GM23338 (cell line): ENCODE measurements around the gene MAP4. TPM values are rescaled to one million over a fixed set of nuclear protein-coding genes. Genes with fewer than 3 reads are reported as not detected.

Experiments
- ATAC-seq: fragments of 200-7000 bp; cut with Tn5 transposase; 3 replicates; pipeline ENCODE4 v1.9.1; 2020
- DNase-seq: peaks from one replicate; pipeline ENCODE4 v3.0.0-alpha.2; 2015; ENCODE audit warnings: low spot score
- H2AFZ ChIP-seq: fragments of 200-600 bp; sonication (generic); 2 replicates; pipeline ENCODE4 v1.8.0; 2016; ENCODE audit warnings: antibody characterized with exemption, mild to moderate bottlenecking, moderate library complexity
- H3F3A ChIP-seq: fragments of 200-600 bp; sonication (generic); replicated peaks from 2 replicates; pipeline ENCODE4 v1.8.0; 2017; ENCODE audit warnings: antibody characterized with exemption, mixed run types, low read depth
- H3K27ac ChIP-seq: fragments of 200-600 bp; sonication (generic); 2 replicates; pipeline ENCODE4 v1.6.1; 2016; ENCODE audit warnings: low read depth
- H3K27me3 ChIP-seq: fragments of 200-600 bp; sonication (generic); 2 replicates; pipeline ENCODE4 v1.8.0; 2016; ENCODE audit warnings: mild to moderate bottlenecking, mixed run types, moderate library complexity; ENCODE audit not compliant: insufficient read depth
- H3K36me3 ChIP-seq: fragments of 200-600 bp; sonication (generic); 2 replicates; pipeline ENCODE4 v1.8.0; 2016; ENCODE audit warnings: mild to moderate bottlenecking; ENCODE audit not compliant: insufficient read depth
- H3K4me1 ChIP-seq: fragments of 200-600 bp; sonication (generic); 2 replicates; pipeline ENCODE4 v1.8.0; 2016; ENCODE audit warnings: mild to moderate bottlenecking, moderate library complexity; ENCODE audit not compliant: insufficient read depth
- H3K4me2 ChIP-seq: fragments of 200-600 bp; sonication (generic); 2 replicates; pipeline ENCODE4 v1.7.1; 2017; ENCODE audit warnings: mixed run types
- H3K4me3 ChIP-seq: fragments of 200-600 bp; sonication (generic); 2 replicates; pipeline ENCODE4 v1.6.1; 2016; ENCODE audit warnings: mixed run types
- H3K79me2 ChIP-seq: fragments of 200-600 bp; sonication (generic); replicated peaks from 2 replicates; pipeline ENCODE4 v1.8.0; 2017; ENCODE audit warnings: mild to moderate bottlenecking; ENCODE audit not compliant: insufficient read depth
- H3K9me2 ChIP-seq: fragments of 200-600 bp; sonication (generic); 2 replicates; pipeline ENCODE4 v1.8.0; 2017; ENCODE audit not compliant: insufficient read depth
- H4K20me1 ChIP-seq: fragments of 200-600 bp; sonication (generic); replicated peaks from 2 replicates; pipeline ENCODE4 v1.8.0; 2017; ENCODE audit warnings: mild to moderate bottlenecking; ENCODE audit not compliant: insufficient read depth
- H3K27ac Mint-ChIP-seq: 2 replicates; pipeline ENCODE4 v1.8.0; 2020; ENCODE audit warnings: inconsistent platforms, mild to moderate bottlenecking, moderate library complexity, mixed read lengths
- H3K27me3 Mint-ChIP-seq: 3 replicates; pipeline ENCODE4 v1.8.0; 2022; ENCODE audit warnings: low read depth, mild to moderate bottlenecking, moderate library complexity, mixed read lengths, inconsistent platforms; ENCODE audit not compliant: insufficient read depth, poor library complexity
- H3K36me3 Mint-ChIP-seq: 3 replicates; pipeline ENCODE4 v1.8.0; 2021; ENCODE audit warnings: low read depth, mild to moderate bottlenecking, inconsistent platforms, moderate library complexity, mixed read lengths
- H3K4me1 Mint-ChIP-seq: 3 replicates; pipeline ENCODE4 v1.8.0; 2020; ENCODE audit warnings: mild to moderate bottlenecking, inconsistent platforms, mixed read lengths
- H3K4me3 Mint-ChIP-seq: 3 replicates; pipeline ENCODE4 v1.8.0; 2021; ENCODE audit warnings: moderate library complexity, mild to moderate bottlenecking, inconsistent platforms, mixed read lengths
- H3K9me3 Mint-ChIP-seq: 3 replicates; pipeline ENCODE4 v1.8.0; 2020; ENCODE audit warnings: moderate library complexity, mild to moderate bottlenecking, inconsistent platforms, mixed read lengths
- CREB1 ChIP-seq: fragments of 250-450 bp; sonication (Bioruptor Pico); IDR thresholded peaks from 2 replicates; pipeline ENCODE4 v1.5.0; 2020; ENCODE audit warnings: low read depth, mild to moderate bottlenecking, moderate library complexity
- EZH2 ChIP-seq: fragments of 200-600 bp; sonication (generic); IDR thresholded peaks from one replicate; pipeline ENCODE4 v1.8.0; 2017; ENCODE audit warnings: antibody characterized with exemption, mild to moderate bottlenecking, low read depth; ENCODE audit not compliant: unreplicated experiment
- EZH2phosphoT487 ChIP-seq: fragments of 200-600 bp; sonication (generic); IDR thresholded peaks from one replicate; pipeline ENCODE4 v1.8.1; 2018; ENCODE audit warnings: antibody characterized with exemption; ENCODE audit not compliant: unreplicated experiment
- JUNB ChIP-seq: IDR thresholded peaks from one replicate; pipeline ENCODE4 v1.6.1; 2016; ENCODE audit warnings: antibody characterized with exemption; ENCODE audit not compliant: unreplicated experiment
- NANOG ChIP-seq: IDR thresholded peaks from 2 replicates; pipeline ENCODE4 v1.6.1; 2016; ENCODE audit warnings: antibody characterized with exemption, borderline replicate concordance
- POLR2AphosphoS5 ChIP-seq: IDR thresholded peaks from 2 replicates; pipeline ENCODE4 v1.6.1; 2016; ENCODE audit warnings: antibody characterized with exemption, low read depth
- REST ChIP-seq: IDR thresholded peaks from one replicate; pipeline ENCODE4 v1.6.1; 2018; ENCODE audit warnings: antibody characterized with exemption; ENCODE audit not compliant: unreplicated experiment
- STAT1 ChIP-seq: IDR thresholded peaks from one replicate; pipeline ENCODE4 v1.6.1; 2016; ENCODE audit warnings: antibody characterized with exemption; ENCODE audit not compliant: unreplicated experiment
- ZNF114 ChIP-seq: fragments of 250-450 bp; sonication (Bioruptor Pico); IDR thresholded peaks from 2 replicates; pipeline ENCODE4 v1.5.0; 2020; ENCODE audit warnings: mild to moderate bottlenecking, moderate library complexity
- ZNF331 ChIP-seq: fragments of 250-450 bp; sonication (Bioruptor Pico); IDR thresholded peaks from 2 replicates; pipeline ENCODE4 v1.5.0; 2020; ENCODE audit warnings: low read depth, mild to moderate bottlenecking, moderate library complexity
- polyA plus RNA-seq: library from polyadenylated mRNA; unstranded; fragments of >200 nt; fragmentation: Nextera tagmentation; extraction: Ambion mirVana; gene quantifications from 2 replicates; pipeline ENCODE4 v1.2.1, GENCODE V29; 2016
- total RNA-seq: library from RNA; depleted of rRNA; stranded (reverse); fragments of >200 nt; shearing (Covaris generic); gene quantifications from 2 replicates; pipeline ENCODE4 v1.2.3, GENCODE V29; 2014
- TF ChIP-seq, protein P1 (sequence below): fragments of 250-450 bp; sonication (Bioruptor Pico); IDR thresholded peaks from 2 replicates; pipeline ENCODE4 v1.5.0; 2020; ENCODE audit warnings: mild to moderate bottlenecking, moderate library complexity
- TF ChIP-seq, protein P2 (sequence below): IDR thresholded peaks from 2 replicates; pipeline ENCODE4 v1.6.1; 2016; ENCODE audit warnings: antibody characterized with exemption
- TF ChIP-seq, protein P3 (sequence below), 2 experiments: fragments of 200-600 bp in 1 of 2; sonication (generic) in 1 of 2; conservative IDR thresholded peaks; 2 replicates each; pipeline versions ENCODE4 v1.5.1 to v1.6.1; 2016 to 2017; ENCODE audit warnings: antibody characterized with exemption in 2 of 2, low read depth in 2 of 2, mild to moderate bottlenecking in 2 of 2, moderate library complexity in 1 of 2

The MAP4 gene
- total and polyA plus RNA-seq, 2 experiments from 2014 or later: 103 to 113 TPM

- Histone ChIP-seq H3F3A (peaks cover 33% of the 10 kb centered on the region), H3K4me1 (no peaks in the 10 kb centered on the region), H3K79me2 (no peaks in the 10 kb centered on the region), H2AFZ (no peak overlapping the region), H3K36me3 (peaks cover 10% of the 10 kb centered on the region), H3K4me3 (no peak overlapping the region), H3K27me3 (no peaks in the 10 kb centered on the region), H3K9me2 (no peaks in the 10 kb centered on the region), H4K20me1 (peaks cover 8% of the 10 kb centered on the region), H3K4me2 (no peak overlapping the region), H3K27ac (no peak overlapping the region)
- H3K9me3 Mint-ChIP-seq: no peaks in the 10 kb centered on the region
- peaks cover 2% of the 10 kb centered on the region for H3K4me1 Mint-ChIP-seq
- no peak overlapping the region for H3K4me3 Mint-ChIP-seq
- peaks cover 71% of the 10 kb centered on the region for H3K36me3 Mint-ChIP-seq
- no peak overlapping the region for H3K27ac Mint-ChIP-seq
- H3K27me3 Mint-ChIP-seq: peaks cover 46% of the 10 kb centered on the region
- ATAC-seq (peak; percentile 3; the same call in 1 of the 3 replicates), DNase-seq (no peak)
- TF ChIP-seq POLR2AphosphoS5 (no peak), NANOG (no peak), REST (no peak), JUNB (no peak), ZNF331 (no peak), EZH2 (no peak), ZNF114 (CRISPR knock-in tag) (no peak), EZH2phosphoT487 (no peak), CREB1 (CRISPR knock-in tag) (no peak), STAT1 (no peak)
- TF ChIP-seq, protein P1, sequence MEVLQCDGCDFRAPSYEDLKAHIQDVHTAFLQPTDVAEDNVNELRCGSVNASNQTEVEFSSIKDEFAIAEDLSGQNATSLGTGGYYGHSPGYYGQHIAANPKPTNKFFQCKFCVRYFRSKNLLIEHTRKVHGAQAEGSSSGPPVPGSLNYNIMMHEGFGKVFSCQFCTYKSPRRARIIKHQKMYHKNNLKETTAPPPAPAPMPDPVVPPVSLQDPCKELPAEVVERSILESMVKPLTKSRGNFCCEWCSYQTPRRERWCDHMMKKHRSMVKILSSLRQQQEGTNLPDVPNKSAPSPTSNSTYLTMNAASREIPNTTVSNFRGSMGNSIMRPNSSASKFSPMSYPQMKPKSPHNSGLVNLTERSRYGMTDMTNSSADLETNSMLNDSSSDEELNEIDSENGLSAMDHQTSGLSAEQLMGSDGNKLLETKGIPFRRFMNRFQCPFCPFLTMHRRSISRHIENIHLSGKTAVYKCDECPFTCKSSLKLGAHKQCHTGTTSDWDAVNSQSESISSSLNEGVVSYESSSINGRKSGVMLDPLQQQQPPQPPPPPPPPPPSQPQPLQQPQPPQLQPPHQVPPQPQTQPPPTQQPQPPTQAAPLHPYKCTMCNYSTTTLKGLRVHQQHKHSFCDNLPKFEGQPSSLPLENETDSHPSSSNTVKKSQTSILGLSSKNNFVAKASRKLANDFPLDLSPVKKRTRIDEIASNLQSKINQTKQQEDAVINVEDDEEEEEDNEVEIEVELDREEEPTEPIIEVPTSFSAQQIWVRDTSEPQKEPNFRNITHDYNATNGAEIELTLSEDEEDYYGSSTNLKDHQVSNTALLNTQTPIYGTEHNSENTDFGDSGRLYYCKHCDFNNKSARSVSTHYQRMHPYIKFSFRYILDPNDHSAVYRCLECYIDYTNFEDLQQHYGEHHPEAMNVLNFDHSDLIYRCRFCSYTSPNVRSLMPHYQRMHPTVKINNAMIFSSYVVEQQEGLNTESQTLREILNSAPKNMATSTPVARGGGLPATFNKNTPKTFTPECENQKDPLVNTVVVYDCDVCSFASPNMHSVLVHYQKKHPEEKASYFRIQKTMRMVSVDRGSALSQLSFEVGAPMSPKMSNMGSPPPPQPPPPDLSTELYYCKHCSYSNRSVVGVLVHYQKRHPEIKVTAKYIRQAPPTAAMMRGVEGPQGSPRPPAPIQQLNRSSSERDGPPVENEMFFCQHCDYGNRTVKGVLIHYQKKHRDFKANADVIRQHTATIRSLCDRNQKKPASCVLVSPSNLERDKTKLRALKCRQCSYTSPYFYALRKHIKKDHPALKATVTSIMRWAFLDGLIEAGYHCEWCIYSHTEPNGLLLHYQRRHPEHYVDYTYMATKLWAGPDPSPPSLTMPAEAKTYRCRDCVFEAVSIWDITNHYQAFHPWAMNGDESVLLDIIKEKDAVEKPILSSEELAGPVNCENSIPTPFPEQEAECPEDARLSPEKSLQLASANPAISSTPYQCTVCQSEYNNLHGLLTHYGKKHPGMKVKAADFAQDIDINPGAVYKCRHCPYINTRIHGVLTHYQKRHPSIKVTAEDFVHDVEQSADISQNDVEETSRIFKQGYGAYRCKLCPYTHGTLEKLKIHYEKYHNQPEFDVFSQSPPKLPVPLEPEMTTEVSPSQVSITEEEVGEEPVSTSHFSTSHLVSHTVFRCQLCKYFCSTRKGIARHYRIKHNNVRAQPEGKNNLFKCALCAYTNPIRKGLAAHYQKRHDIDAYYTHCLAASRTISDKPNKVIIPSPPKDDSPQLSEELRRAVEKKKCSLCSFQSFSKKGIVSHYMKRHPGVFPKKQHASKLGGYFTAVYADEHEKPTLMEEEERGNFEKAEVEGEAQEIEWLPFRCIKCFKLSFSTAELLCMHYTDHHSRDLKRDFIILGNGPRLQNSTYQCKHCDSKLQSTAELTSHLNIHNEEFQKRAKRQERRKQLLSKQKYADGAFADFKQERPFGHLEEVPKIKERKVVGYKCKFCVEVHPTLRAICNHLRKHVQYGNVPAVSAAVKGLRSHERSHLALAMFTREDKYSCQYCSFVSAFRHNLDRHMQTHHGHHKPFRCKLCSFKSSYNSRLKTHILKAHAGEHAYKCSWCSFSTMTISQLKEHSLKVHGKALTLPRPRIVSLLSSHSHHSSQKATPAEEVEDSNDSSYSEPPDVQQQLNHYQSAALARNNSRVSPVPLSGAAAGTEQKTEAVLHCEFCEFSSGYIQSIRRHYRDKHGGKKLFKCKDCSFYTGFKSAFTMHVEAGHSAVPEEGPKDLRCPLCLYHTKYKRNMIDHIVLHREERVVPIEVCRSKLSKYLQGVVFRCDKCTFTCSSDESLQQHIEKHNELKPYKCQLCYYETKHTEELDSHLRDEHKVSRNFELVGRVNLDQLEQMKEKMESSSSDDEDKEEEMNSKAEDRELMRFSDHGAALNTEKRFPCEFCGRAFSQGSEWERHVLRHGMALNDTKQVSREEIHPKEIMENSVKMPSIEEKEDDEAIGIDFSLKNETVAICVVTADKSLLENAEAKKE: no peak
- TF ChIP-seq, protein P2, sequence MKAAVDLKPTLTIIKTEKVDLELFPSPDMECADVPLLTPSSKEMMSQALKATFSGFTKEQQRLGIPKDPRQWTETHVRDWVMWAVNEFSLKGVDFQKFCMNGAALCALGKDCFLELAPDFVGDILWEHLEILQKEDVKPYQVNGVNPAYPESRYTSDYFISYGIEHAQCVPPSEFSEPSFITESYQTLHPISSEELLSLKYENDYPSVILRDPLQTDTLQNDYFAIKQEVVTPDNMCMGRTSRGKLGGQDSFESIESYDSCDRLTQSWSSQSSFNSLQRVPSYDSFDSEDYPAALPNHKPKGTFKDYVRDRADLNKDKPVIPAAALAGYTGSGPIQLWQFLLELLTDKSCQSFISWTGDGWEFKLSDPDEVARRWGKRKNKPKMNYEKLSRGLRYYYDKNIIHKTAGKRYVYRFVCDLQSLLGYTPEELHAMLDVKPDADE: no peak
- TF ChIP-seq, protein P3, sequence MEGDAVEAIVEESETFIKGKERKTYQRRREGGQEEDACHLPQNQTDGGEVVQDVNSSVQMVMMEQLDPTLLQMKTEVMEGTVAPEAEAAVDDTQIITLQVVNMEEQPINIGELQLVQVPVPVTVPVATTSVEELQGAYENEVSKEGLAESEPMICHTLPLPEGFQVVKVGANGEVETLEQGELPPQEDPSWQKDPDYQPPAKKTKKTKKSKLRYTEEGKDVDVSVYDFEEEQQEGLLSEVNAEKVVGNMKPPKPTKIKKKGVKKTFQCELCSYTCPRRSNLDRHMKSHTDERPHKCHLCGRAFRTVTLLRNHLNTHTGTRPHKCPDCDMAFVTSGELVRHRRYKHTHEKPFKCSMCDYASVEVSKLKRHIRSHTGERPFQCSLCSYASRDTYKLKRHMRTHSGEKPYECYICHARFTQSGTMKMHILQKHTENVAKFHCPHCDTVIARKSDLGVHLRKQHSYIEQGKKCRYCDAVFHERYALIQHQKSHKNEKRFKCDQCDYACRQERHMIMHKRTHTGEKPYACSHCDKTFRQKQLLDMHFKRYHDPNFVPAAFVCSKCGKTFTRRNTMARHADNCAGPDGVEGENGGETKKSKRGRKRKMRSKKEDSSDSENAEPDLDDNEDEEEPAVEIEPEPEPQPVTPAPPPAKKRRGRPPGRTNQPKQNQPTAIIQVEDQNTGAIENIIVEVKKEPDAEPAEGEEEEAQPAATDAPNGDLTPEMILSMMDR (conservative IDR thresholded peaks at IDR 0.05; ENCODE audit: low read depth in 2 of 2): no peak
Observed at GRCh38 chr3:47851888-47852603, 164.2 kb downstream of the MAP4 start.
